LoVo (cell line): ENCODE measurements around the gene NXF2.
"Not testable (repeated sequence)": the region's sequence is repeated elsewhere in the genome, so short reads cannot be mapped to it uniquely, and the experiment has no call there.

ENCODE experiments used
- DNase-seq: peaks from one replicate; pipeline ENCODE4 v3.0.0-alpha.2; 2016; ENCODE audit warnings: low spot score

NXF2 gene, protein sequence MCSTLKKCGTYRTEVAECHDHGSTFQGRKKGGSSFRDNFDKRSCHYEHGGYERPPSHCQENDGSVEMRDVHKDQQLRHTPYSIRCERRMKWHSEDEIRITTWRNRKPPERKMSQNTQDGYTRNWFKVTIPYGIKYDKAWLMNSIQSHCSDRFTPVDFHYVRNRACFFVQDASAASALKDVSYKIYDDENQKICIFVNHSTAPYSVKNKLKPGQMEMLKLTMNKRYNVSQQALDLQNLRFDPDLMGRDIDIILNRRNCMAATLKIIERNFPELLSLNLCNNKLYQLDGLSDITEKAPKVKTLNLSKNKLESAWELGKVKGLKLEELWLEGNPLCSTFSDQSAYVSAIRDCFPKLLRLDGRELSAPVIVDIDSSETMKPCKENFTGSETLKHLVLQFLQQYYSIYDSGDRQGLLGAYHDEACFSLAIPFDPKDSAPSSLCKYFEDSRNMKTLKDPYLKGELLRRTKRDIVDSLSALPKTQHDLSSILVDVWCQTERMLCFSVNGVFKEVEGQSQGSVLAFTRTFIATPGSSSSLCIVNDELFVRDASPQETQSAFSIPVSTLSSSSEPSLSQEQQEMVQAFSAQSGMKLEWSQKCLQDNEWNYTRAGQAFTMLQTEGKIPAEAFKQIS

DNA sequence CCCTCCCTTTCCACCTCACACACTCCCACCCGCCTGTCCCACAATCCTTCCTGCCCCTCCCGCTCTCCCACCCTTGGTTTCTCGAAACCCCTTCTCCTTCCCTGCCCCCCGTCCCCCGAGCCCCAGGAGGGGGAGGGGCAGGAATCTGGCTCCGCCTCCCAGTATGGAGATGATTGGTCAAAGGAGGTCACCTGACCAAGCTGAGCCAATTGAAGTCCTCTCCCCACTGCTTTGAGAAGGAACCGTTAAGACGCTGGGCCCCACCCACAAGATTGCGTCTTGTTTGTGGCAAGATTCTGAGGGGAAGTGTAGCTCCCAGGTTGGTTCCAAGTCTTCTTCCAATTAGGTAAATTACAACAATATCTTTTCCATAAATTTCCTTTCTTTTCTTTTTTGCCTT lies at the start of gene NXF2:
NXF2 (plus strand) TSS at position 275 of the 400 bp plus-strand sequence. CDS start 59,912 bp downstream, outside the sequence.
- not testable (repeated sequence) for DNase-seq

DNA sequence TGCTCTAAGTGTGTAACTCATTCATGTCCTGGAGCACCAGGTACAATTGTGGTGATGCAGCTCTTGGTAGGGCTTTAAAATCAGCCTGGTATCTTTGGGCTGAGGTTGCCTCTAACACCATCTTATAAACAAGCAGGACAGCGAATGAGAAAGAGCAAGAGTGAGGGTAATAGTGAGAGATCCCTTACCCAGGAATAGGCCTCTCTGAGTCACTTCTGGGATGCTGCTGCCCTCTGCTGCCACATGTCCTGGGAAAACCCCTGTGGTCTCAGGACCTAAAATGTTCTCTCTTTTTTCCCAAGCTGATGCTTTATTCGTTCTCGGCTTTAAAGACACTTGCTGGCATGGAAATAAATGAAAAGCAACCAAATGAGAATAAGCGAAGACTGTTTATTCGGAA lies 39.0 kb upstream of the NXF2 start:
- not testable (repeated sequence) for DNase-seq

DNA sequence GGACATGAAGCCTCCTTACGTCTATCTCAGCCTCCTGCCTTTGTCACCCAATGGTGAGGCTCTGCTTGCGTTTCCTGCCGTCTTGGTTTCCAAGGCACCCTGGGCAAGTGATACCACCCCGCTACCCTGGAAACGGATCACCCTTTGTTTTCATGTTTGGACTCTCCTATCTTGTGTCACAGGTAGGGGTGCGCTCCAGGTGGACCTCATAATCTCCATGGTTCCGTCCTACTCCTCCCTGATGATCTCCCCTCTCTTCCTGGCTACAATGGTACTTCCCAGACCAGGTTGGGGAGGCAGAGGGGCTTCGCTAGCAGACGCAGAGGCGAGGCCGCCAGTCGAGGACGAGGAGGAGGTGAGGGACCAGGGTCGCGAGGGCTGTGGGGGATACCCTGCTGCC lies 32.0 kb upstream of the NXF2 start, which contains the start of gene TCP11X1:
TCP11X1 (plus strand) TSS at position 316 of the 400 bp plus-strand sequence.
- DNase-seq: not testable (repeated sequence)

DNA sequence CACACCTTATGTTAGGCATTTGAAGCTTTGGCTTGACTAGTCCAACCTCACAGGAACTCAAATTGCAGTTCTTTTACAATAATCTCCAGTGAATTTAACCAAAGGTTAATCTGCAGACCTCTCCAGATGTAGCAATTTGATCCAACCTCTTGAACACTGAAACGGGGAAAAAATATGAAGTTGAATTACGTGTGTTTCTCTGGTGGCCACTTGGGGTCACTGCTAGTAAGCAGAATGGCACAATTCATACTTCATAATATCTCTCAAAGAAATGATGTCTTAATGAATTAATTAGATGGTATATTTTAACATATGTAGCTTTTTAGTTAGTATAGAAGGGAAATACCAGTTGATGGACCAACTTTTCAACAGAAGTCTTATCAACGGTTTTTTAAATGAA lies 30.5 kb upstream of the NXF2 start:
- not testable (repeated sequence) for DNase-seq

DNA sequence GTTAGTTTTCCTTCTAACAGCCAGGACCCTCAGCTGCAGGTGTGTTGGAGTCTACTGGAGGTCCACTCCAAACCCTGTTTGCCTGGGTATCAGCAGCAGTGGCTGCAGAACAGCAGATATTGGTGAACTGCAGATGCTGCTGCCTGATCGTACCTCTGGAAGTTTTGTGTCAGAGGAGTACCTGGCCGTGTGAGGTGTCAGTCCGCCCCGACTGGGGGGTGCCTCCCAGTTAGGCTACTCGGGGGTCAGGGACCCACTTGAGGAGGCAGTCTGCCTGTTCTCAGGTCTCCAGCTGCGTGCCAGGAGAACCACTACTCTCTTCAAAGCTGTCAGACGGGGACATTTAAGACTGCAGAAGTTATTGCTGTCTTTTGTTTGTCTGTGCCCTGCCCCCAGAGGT lies 11.3 kb upstream of the NXF2 start:
- not testable (repeated sequence) for DNase-seq

DNA sequence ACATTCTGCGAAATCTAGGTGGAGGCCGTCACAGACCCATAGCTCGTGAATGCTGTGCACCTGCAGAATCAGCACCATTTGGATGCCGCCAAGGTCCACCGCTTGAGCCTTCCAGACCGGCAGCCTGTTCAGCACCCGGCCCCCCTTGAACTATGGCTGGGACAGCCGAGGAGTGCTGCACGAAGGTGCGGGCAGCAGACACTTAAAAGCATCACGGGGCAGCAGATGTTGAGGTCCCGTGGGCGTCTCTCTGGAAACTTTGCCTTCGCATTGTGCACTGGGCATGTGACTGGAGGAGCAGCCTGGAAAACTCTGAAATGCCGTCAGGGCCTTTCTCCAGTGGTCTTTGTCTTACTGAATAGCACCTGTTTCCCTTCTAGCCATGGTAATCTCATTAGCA lies 6.7 kb upstream of the NXF2 start:
- not testable (repeated sequence) for DNase-seq

DNA sequence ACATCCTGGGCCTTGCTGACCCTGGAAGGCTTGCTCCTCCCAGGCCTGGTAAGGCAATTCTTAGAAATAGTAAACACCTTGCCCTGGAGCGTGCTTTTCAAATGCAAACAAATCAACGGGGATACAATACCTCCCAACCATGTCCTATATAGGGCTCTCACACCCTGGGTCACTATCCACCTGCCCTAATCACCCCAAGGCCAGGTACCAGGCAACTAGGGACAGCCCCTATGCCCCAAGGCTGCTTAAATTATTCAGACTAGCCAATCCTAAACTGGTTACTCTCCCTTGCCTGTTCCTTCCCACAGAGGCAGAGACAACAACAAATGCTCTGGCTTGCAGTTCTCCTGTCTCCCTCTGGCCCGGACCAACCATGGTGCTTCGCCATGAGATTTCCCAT lies 25.3 kb downstream of the NXF2 start:
- not testable (repeated sequence) for DNase-seq

DNA sequence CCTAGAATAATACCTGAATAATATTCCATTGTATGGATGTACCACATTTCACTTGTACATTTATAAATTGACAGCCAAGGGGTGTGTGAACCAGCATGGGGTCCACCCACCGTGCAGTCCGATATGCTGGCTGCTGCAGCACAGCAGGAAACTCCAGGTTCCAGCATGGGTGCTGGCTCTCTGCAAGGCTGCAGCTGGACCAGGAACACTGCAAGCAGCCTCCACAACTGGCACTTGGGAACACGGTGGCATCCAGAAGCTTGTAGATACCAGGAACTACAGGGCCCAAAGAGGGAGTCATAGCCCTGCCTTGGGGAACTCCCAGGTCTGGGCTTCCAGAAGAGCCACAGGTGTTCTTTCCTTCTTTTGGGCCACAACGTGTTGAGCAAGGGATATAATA lies 91.2 kb downstream of the NXF2 start:
- no peak for DNase-seq

DNA sequence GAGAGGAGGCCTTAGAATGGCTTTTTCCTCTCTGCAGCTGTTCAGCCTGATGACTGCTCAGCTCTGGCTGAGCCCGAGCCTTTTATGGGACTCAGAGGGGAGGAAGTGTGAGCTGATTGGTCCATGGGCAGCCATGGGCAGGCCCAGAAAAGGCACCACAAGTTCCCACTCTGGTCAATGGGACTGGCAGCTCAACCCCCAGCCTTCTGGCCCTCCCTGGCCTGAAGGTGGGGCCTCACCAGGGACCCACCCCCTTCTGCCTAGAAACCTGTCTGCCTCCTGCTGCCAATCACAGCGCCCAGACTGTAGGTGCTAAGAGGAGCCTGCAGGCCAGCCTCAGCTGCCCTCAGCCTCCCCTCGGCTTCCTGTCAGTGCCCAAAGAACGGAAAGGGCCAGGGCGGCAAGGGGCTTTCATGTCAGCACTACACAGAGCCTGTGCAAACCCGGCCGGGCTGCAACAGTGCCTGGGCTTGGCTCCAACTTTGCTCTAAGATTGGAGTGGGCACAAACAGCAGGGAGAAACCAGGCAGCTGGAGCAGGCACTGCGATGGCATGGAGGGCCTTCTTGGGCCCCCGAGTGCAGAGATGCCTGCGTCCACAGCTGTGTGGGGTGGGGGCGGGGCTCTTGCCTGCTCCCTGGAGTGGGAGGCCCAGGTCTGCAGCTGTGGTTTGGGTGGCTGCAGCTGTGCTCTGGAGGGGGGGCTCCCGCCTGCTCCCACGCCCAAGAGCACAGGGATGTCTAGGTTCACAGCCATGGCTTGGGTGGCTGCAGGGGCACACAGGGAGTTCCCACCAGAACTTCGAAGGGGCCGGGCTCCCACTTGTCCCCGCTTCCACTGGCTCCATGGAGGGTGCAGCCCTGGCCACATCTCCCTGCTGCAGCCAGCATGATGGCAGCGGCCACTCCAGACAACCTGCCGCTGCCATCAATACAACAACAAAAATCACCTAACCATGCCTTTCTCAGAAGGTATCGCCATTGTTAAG lies 92.6 kb downstream of the NXF2 start:
- DNase-seq: no peak

DNA sequence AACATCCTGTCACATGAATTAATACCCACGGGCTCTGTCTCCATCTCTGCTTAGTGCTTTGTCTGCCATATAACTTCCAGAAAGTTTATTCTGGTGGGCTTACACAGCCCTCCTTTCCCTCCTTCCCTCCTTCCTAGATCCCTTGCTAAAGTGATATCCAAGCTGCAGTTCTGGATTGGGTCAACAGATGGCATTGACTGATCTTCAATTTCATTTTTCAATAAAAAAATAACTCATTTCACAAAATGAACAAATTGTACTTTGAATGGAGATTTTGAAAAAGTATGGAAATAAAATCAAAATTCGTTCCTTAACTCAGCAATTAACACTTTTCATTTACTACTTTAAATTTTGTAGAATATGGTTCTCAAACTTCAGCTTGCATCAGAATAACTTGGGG lies 94.9 kb downstream of the NXF2 start:
- no peak for DNase-seq

DNA sequence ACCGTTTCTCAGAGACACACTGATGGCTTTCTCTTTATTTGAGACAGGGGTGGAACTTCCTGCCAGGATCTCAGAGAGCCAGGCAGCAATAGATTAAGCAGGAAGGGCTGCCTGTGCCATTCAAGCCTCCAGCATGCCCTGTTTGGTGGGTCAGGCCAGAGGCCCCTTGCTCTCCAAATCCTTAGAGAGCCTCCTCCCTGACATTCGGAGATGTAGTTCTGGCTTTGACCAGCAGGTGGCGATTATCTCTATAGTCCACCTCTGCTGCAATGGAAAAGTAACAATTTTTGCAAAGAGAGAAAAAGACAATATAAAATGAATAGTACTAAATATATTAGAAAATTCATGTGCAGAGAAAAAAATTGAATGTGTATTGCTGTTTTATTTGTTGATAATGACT lies 98.9 kb downstream of the NXF2 start:
- peak; percentile 20 for DNase-seq
